Activated CD4-positive, alpha-beta T cell treated with anti-CD3 and anti-CD28 coated beads, Interleukin-2, amount 10 ng/mL, durations not matched to agents 7 days and 5 days (primary cell): ENCODE results near the gene ETS1. TPM values are rescaled to one million over a fixed set of nuclear protein-coding genes. Genes with fewer than 3 reads are reported as not detected.

ENCODE experiments used
- CTCF ChIA-PET: fragments of 350-600 bp; sonication (Branson Sonifier 250); formaldehyde crosslinking; loops from one replicate; lab custom pipeline; 2021; ENCODE audit warnings: antibody characterized with exemption; lab: Charles Lee
- POLR2A ChIA-PET: fragments of 350-600 bp; sonication (Branson Sonifier 250); formaldehyde crosslinking; loops from one replicate; lab custom pipeline; 2021; ENCODE audit warnings: antibody characterized with exemption; lab: Charles Lee
- DNase-seq: peaks from one replicate; pipeline ENCODE4 v3.0.0-alpha.2; 2020
- H3K27ac Mint-ChIP-seq: one replicate; pipeline ENCODE4 v1.8.0; 2021; ENCODE audit warnings: mild to moderate bottlenecking, moderate library complexity, mixed read lengths
- H3K27me3 Mint-ChIP-seq: one replicate; pipeline ENCODE4 v1.8.0; 2021; ENCODE audit warnings: mixed read lengths
- H3K36me3 Mint-ChIP-seq: one replicate; pipeline ENCODE4 v1.8.0; 2021; ENCODE audit warnings: low read depth, mixed read lengths
- H3K4me1 Mint-ChIP-seq: one replicate; pipeline ENCODE4 v1.8.0; 2021; ENCODE audit warnings: mixed read lengths
- H3K4me3 Mint-ChIP-seq: one replicate; pipeline ENCODE4 v1.8.0; 2021; ENCODE audit warnings: mild to moderate bottlenecking, moderate library complexity, mixed read lengths
- H3K9me3 Mint-ChIP-seq: one replicate; pipeline ENCODE4 v1.8.0; 2021; ENCODE audit warnings: mixed read lengths
- total RNA-seq, 2 experiments: library from RNA; stranded (reverse); gene quantifications; one replicate each; pipeline ENCODE4 v1.2.3, GENCODE V29; 2021

Gene ETS1
- total RNA-seq, 2 experiments from 2014 or later = 580 to 648 TPM

GRCh38 chr11:128524172-128524571, 63.2 kb downstream of the ETS1 start:
- no peaks in the 10 kb centered on the region for H3K27me3 Mint-ChIP-seq
- peaks cover 59% of the 10 kb centered on the region for H3K4me1 Mint-ChIP-seq
- ChIA-PET CTCF (interaction anchor here (1.3 to 1.5 kb wide), 3 partner anchors 8 to 83 kb away, joined by 3 read pairs; no protein-coding TSS in a partner anchor), POLR2A (interaction anchor here (1.4 kb wide), 1 partner anchor 14 kb away, joined by 3 read pairs; no protein-coding TSS in a partner anchor)
- peak overlapping the region; percentile 93 for H3K27ac Mint-ChIP-seq
- no peak for DNase-seq
- no peaks in the 10 kb centered on the region for H3K9me3 Mint-ChIP-seq
- peaks cover 27% of the 10 kb centered on the region for H3K36me3 Mint-ChIP-seq
- H3K4me3 Mint-ChIP-seq = peak overlapping the region; percentile 96

GRCh38 chr11:128523641-128524040, 63.7 kb downstream of the ETS1 start:
- no peak for DNase-seq
- peaks cover 55% of the 10 kb centered on the region for H3K4me1 Mint-ChIP-seq
- H3K4me3 Mint-ChIP-seq = peak overlapping the region; percentile 96
- CTCF ChIA-PET = interaction anchor here (0.7 to 1.5 kb wide), 5 partner anchors 9 to 240 kb away, joined by 3 to 6 read pairs (median 3); no protein-coding TSS in a partner anchor
- peaks cover 33% of the 10 kb centered on the region for H3K36me3 Mint-ChIP-seq
- H3K27ac Mint-ChIP-seq = peak overlapping the region; percentile 93
- no peaks in the 10 kb centered on the region for H3K9me3 Mint-ChIP-seq
- H3K27me3 Mint-ChIP-seq = no peaks in the 10 kb centered on the region
- POLR2A ChIA-PET = interaction anchor here (0.8 to 1.4 kb wide), 4 partner anchors 14 to 106 kb away, joined by 3 to 4 read pairs (median 3); no protein-coding TSS in a partner anchor

GRCh38 chr11:128522943-128523518, 64.3 kb downstream of the ETS1 start:
- ChIA-PET POLR2A (interaction anchor here (0.8 to 1.4 kb wide), 4 partner anchors 13 to 106 kb away, joined by 3 to 4 read pairs (median 3); no protein-coding TSS in a partner anchor), CTCF (interaction anchor here (0.5 to 1.5 kb wide), 7 partner anchors 9 to 241 kb away, joined by 3 to 6 read pairs (median 3); no protein-coding TSS in a partner anchor)
- peak; percentile 73 for DNase-seq
- Mint-ChIP-seq H3K4me1 (peaks cover 49% of the 10 kb centered on the region), H3K9me3 (no peaks in the 10 kb centered on the region), H3K27ac (peak overlapping the region; percentile 93), H3K27me3 (no peaks in the 10 kb centered on the region), H3K4me3 (peak overlapping the region; percentile 96), H3K36me3 (peaks cover 39% of the 10 kb centered on the region)

- Mint-ChIP-seq H3K4me3 (peak overlapping the region; percentile 96), H3K36me3 (peaks cover 44% of the 10 kb centered on the region), H3K27ac (peak overlapping the region; percentile 93), H3K27me3 (no peaks in the 10 kb centered on the region), H3K4me1 (peaks cover 41% of the 10 kb centered on the region), H3K9me3 (no peaks in the 10 kb centered on the region)
- POLR2A ChIA-PET = interaction anchor here (0.8 to 1.4 kb wide), 4 partner anchors 12 to 107 kb away, joined by 3 to 4 read pairs (median 3); no protein-coding TSS in a partner anchor
- CTCF ChIA-PET = interaction anchor here (0.7 to 2.9 kb wide), 9 partner anchors 10 to 241 kb away, joined by 3 to 23 read pairs (median 3); no protein-coding TSS in a partner anchor
- peak; percentile 92 for DNase-seq
Measured at GRCh38 chr11:128522055-128522942, 65.1 kb downstream of the ETS1 start.

- ChIA-PET CTCF (interaction anchor here (0.9 to 2.9 kb wide), 4 partner anchors 12 to 104 kb away, joined by 3 to 23 read pairs (median 4); no protein-coding TSS in a partner anchor), POLR2A (interaction anchor here (4.3 kb wide), 1 partner anchor 50 kb away, joined by 15 read pairs; no protein-coding TSS in a partner anchor)
- peaks cover 51% of the 10 kb centered on the region for H3K36me3 Mint-ChIP-seq
- no peaks in the 10 kb centered on the region for H3K9me3 Mint-ChIP-seq
- peak overlapping the region; percentile 96 for H3K4me3 Mint-ChIP-seq
- peak overlapping the region; percentile 93 for H3K27ac Mint-ChIP-seq
- H3K4me1 Mint-ChIP-seq = peaks cover 36% of the 10 kb centered on the region
- H3K27me3 Mint-ChIP-seq = no peaks in the 10 kb centered on the region
- peak; percentile 48 for DNase-seq
Measured at GRCh38 chr11:128521682-128522054, 65.7 kb downstream of the ETS1 start.

GRCh38 chr11:128520888-128521681, 66.3 kb downstream of the ETS1 start:
- ChIA-PET POLR2A (interaction anchor here (1.2 to 4.3 kb wide), 2 partner anchors 49 to 109 kb away, joined by 11 to 15 read pairs; no protein-coding TSS in a partner anchor), CTCF (interaction anchor here (0.9 to 3.3 kb wide), 9 partner anchors 11 to 111 kb away, joined by 3 to 23 read pairs (median 4); no protein-coding TSS in a partner anchor)
- DNase-seq = no peak
- H3K4me3 Mint-ChIP-seq = peak overlapping the region; percentile 96
- peak overlapping the region; percentile 93 for H3K27ac Mint-ChIP-seq
- peaks cover 35% of the 10 kb centered on the region for H3K4me1 Mint-ChIP-seq
- H3K27me3 Mint-ChIP-seq = no peaks in the 10 kb centered on the region
- H3K9me3 Mint-ChIP-seq = no peaks in the 10 kb centered on the region
- peaks cover 56% of the 10 kb centered on the region for H3K36me3 Mint-ChIP-seq

GRCh38 chr11:128520206-128520887, 67.0 kb downstream of the ETS1 start:
- H3K9me3 Mint-ChIP-seq = no peaks in the 10 kb centered on the region
- DNase-seq = no peak
- ChIA-PET CTCF (interaction anchor here (0.7 to 4.6 kb wide), 13 partner anchors 10 to 230 kb away, joined by 3 to 23 read pairs (median 4); no protein-coding TSS in a partner anchor), POLR2A (interaction anchor here (1.1 to 4.3 kb wide), 4 partner anchors 48 to 218 kb away, joined by 4 to 15 read pairs (median 8); no protein-coding TSS in a partner anchor)
- H3K4me3 Mint-ChIP-seq = peak overlapping the region; percentile 96
- H3K36me3 Mint-ChIP-seq = peaks cover 63% of the 10 kb centered on the region
- peaks cover 34% of the 10 kb centered on the region for H3K4me1 Mint-ChIP-seq
- no peaks in the 10 kb centered on the region for H3K27me3 Mint-ChIP-seq
- peak overlapping the region; percentile 93 for H3K27ac Mint-ChIP-seq

- Mint-ChIP-seq H3K4me3 (peak overlapping the region; percentile 96), H3K36me3 (peaks cover 73% of the 10 kb centered on the region), H3K4me1 (peaks cover 35% of the 10 kb centered on the region), H3K27me3 (no peaks in the 10 kb centered on the region), H3K27ac (peak overlapping the region; percentile 93), H3K9me3 (no peaks in the 10 kb centered on the region)
- ChIA-PET POLR2A (interaction anchor here (0.6 to 4.3 kb wide), 6 partner anchors 33 to 217 kb away, joined by 3 to 15 read pairs (median 5); no protein-coding TSS in a partner anchor), CTCF (interaction anchor here (0.6 to 4.6 kb wide), 15 partner anchors 9 to 488 kb away, joined by 3 to 32 read pairs (median 6); no protein-coding TSS in a partner anchor)
- DNase-seq = no peak
Measured at GRCh38 chr11:128519338-128519737, 68.0 kb downstream of the ETS1 start.

GRCh38 chr11:128518493-128519207, 68.7 kb downstream of the ETS1 start:
- ChIA-PET CTCF (interaction anchor here (0.9 to 4.6 kb wide), 13 partner anchors 10 to 487 kb away, joined by 3 to 32 read pairs (median 5); no protein-coding TSS in a partner anchor), POLR2A (interaction anchor here (0.6 to 4.3 kb wide), 8 partner anchors 10 to 216 kb away, joined by 3 to 15 read pairs (median 4); no protein-coding TSS in a partner anchor)
- Mint-ChIP-seq H3K36me3 (peaks cover 80% of the 10 kb centered on the region), H3K9me3 (no peaks in the 10 kb centered on the region), H3K4me3 (peak overlapping the region; percentile 96), H3K27ac (peak overlapping the region; percentile 93), H3K4me1 (peaks cover 36% of the 10 kb centered on the region), H3K27me3 (no peaks in the 10 kb centered on the region)
- no peak for DNase-seq
